Heart right ventricle (tissue), 16 donors: ENCODE data around the gene CCND3. TPM values are rescaled to one million over a fixed set of nuclear protein-coding genes. Genes with fewer than 3 reads are reported as not detected.

ENCODE experiments used
- ATAC-seq, 8 donors: fragments of 200-7000 bp; cut with Tn5 transposase; one replicate each; pipeline ENCODE4 v1.9.1; 2020; ENCODE audit warnings: mild to moderate bottlenecking in 8 of 8, moderate library complexity in 8 of 8, moderate number of reproducible peaks in 1 of 8
- DNase-seq, 2 donors: peaks; one replicate each; pipeline ENCODE4 v3.0.0-alpha.2; 2020
- H3K27ac ChIP-seq, 10 donors: fragments of 200-600 bp; sonication (generic) in 2 of 10; one replicate each; pipeline versions ENCODE4 v1.5.0 to v1.8.0; 2020 to 2022; ENCODE audit warnings: mild to moderate bottlenecking in 3 of 10
- H3K27me3 ChIP-seq, 7 donors: fragments of 200-600 bp; one replicate each; pipeline ENCODE4 v1.8.0; 2021 to 2022; ENCODE audit warnings: mild to moderate bottlenecking in 2 of 7
- H3K36me3 ChIP-seq, 9 donors: fragments of 200-600 bp; sonication (generic) in 1 of 9; one replicate each; pipeline versions ENCODE4 v1.5.0 to v1.8.0; 2020 to 2022; ENCODE audit warnings: mild to moderate bottlenecking in 2 of 9
- H3K4me1 ChIP-seq, 9 donors: fragments of 200-600 bp; sonication (generic) in 1 of 9; one replicate each; pipeline versions ENCODE4 v1.5.0 to v1.8.0; 2020 to 2022; ENCODE audit warnings: mild to moderate bottlenecking in 4 of 9
- H3K4me3 ChIP-seq, 10 donors: fragments of 200-600 bp; sonication (generic) in 2 of 10; one replicate each; pipeline versions ENCODE4 v1.5.0 to v1.8.0; 2020 to 2022; ENCODE audit warnings: mild to moderate bottlenecking in 7 of 10, moderate library complexity in 2 of 10
- H3K9me3 ChIP-seq, 11 donors: fragments of 200-600 bp in 10 of 11; sonication (generic) in 2 of 11; one replicate each; pipeline versions ENCODE4 v1.5.0 to v1.8.0; 2013 to 2022; ENCODE audit warnings: mild to moderate bottlenecking in 2 of 11, control low read depth in 1 of 11, moderate library complexity in 1 of 11
- CTCF ChIP-seq, 9 donors: fragments of 200-600 bp; sonication (generic) in 2 of 9; IDR thresholded peaks; one replicate each; pipeline versions ENCODE4 v1.5.0 to v1.8.0; 2021 to 2022; ENCODE audit warnings: antibody characterized with exemption in 9 of 9, mild to moderate bottlenecking in 5 of 9, moderate library complexity in 1 of 9
- WGBS, 2 donors: extraction: QIAGEN DNeasy Blood & Tissue Kit; methylation state at CpG; one replicate each; pipeline ENCODE4 v1.1.7; 2013; ENCODE audit warnings: inconsistent platforms in 1 of 2; 5-methylcytosine and 5-hydroxymethylcytosine counted together
- intact Hi-C, 10 donors: fragments of 100-400 bp; cut with DNase I; formaldehyde crosslinking; loops; one replicate each; pipeline versions ENCODE4 v1.11.1 to v1.14.2; 2022
- polyA plus RNA-seq, 2 donors: library from polyadenylated mRNA; stranded (reverse); fragments of 200-250 nt; gene quantifications; one replicate each; pipeline ENCODE4 v1.2.3, GENCODE V29; 2013
- total RNA-seq, 10 donors: library from RNA; stranded (reverse); fragmentation: NEBNext Ultra II Directional in 3 of 10; extraction: Animal tissue kit (Norgen Biotek cat#: 25700) in 3 of 10; gene quantifications; one replicate each; pipeline versions ENCODE4 v1.2.1 to v1.2.4, GENCODE V29; 2021 to 2023
- donor health status: Arrhythmogenic right ventricular cardiomyopathy.
- donor health status: ischemic (EF 13 %, LVEDD 7.1; RV severe dilation, severe dysfunction).
- donor health status: healthy with polysubstance abuse.
- donor health status: DM: no; HTN: yes; CAD: no.
- donor health status: DM: no; HTN: no; CAD: no.
- donor health status: ischemic (EF 25% LVEDD 6.9; RV normal size, moderate dysfunction).
- donor health status: ischemic (EF 25% LVEDD 5.7; RV mildly dilated, moderate dysfunction).
- donor health status: healthy.
- donor health status: DM: yes; HTN: yes; CAD: no.
- donor health status: Ischemic cardiomyopathy.
- donor health status: ischemic (EF 35%, LVEDD 5.7; RV mildly dilated, moderate dysfunction).
- donor health status: nonischemic (EF 11% LVEDD 7.7; RV severe dilation, severe dysfunction).
- donor health status: DM: yes; HTN: yes; CAD: no.
- donor health status: PGD.
- donor health status: ischemic (EF 29% LVEDD 5.4; RV normal size, mild dysfunction).
- donor health status: nonischemic (EF 23%, LVEDD 6.1; RV moderate dilation, normal function).

CCND3 gene
- total and polyA plus RNA-seq, 12 donors = 29.6 to 77.3 (median 39.4) TPM

- DNase-seq (no peak), ATAC-seq (no peak)
- TF ChIP-seq CTCF (IDR thresholded peaks at IDR 0.05) = no peak
- Histone ChIP-seq H3K27me3 (no peaks in the 10 kb centered on the region), H3K9me3 (no peaks in the 10 kb centered on the region), H3K27ac (peak overlapping the region in 1 of 10 donors; percentile 94), H3K4me1 (peaks cover 16 to 52% (median 36%) of the 10 kb centered on the region in 9 donors), H3K36me3 (peaks cover 0 to 89% (median 58%) of the 10 kb centered on the region in 9 donors), H3K4me3 (no peak overlapping the region)
- intact Hi-C loops = loop anchor here in 7 of 10 donors (5.0 kb wide), 3 partner anchors 108 to 152 kb away; partner anchors contain the start of genes TOMM6 (in 2 of the 7) and PRICKLE4 (in 1 of the 7)
- WGBS, 2 donors = 80 to 81% methylated on average over 7 of the region's 7 CpGs
Measured at GRCh38 chr6:41934278-41935192, 7.1 kb downstream of the CCND3 start.

GRCh38 chr6:41932378-41932777 is 9.2 kb downstream of the CCND3 start:
- no peak for ATAC-seq
- TF ChIP-seq CTCF (IDR thresholded peaks at IDR 0.05) = no peak
- Histone ChIP-seq H3K36me3 (peaks cover 0 to 100% (median 72%) of the 10 kb centered on the region in 9 donors), H3K4me1 (peaks cover 0 to 30% (median 15%) of the 10 kb centered on the region in 9 donors), H3K27ac (no peak overlapping the region), H3K27me3 (no peaks in the 10 kb centered on the region), H3K9me3 (no peaks in the 10 kb centered on the region), H3K4me3 (no peak overlapping the region)
- intact Hi-C loops = no loop called here
- 88 to 90% methylated on average over 15 of the region's 15 CpGs for WGBS, 2 donors
- DNase-seq = no peak

GRCh38 chr6:41931792-41932191 is 9.8 kb downstream of the CCND3 start:
- Histone ChIP-seq H3K27me3 (no peaks in the 10 kb centered on the region), H3K27ac (no peak overlapping the region), H3K9me3 (no peaks in the 10 kb centered on the region), H3K4me1 (peaks cover 0 to 25% (median 9%) of the 10 kb centered on the region in 9 donors), H3K4me3 (no peak overlapping the region), H3K36me3 (peaks cover 0 to 100% (median 72%) of the 10 kb centered on the region in 9 donors)
- TF ChIP-seq CTCF (IDR thresholded peaks at IDR 0.05) = no peak
- DNase-seq = no peak
- WGBS, 2 donors = 63 to 76% methylated on average over 2 of the region's 2 CpGs
- ATAC-seq = no peak
- intact Hi-C loops = no loop called here

DNA sequence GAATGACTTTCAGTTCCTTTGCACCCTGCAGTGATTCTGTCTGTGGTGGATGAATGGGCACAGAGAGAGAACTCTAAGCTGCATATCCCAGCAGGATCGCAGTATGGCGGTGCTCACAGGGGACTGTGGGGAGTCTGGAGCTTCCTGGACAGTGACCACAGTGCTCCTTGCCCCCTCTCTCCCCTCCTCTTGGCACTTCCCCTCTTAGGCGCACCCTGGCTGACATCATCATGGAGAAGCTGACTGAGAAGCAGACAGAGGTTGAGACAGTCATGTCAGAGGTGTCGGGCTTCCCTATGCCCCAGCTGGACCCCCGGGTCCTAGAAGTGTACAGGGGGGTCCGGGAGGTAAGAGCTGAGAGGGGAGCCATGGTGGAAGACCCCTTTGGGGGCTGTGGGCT is 11.7 kb downstream of the CCND3 start:
- Histone ChIP-seq H3K27ac (no peak overlapping the region), H3K4me1 (peaks cover 0 to 6% (median 0%) of the 10 kb centered on the region in 9 donors), H3K36me3 (peaks cover 0 to 92% (median 60%) of the 10 kb centered on the region in 9 donors), H3K4me3 (no peak overlapping the region), H3K9me3 (no peaks in the 10 kb centered on the region), H3K27me3 (no peaks in the 10 kb centered on the region)
- intact Hi-C loops = no loop called here
- DNase-seq = no peak
- no peak for TF ChIP-seq CTCF (IDR thresholded peaks at IDR 0.05)
- WGBS, 2 donors = 89 to 91% methylated on average over 6 of the region's 6 CpGs
- ATAC-seq = no peak
